ENCODE data around the gene C10orf143.

DNA sequence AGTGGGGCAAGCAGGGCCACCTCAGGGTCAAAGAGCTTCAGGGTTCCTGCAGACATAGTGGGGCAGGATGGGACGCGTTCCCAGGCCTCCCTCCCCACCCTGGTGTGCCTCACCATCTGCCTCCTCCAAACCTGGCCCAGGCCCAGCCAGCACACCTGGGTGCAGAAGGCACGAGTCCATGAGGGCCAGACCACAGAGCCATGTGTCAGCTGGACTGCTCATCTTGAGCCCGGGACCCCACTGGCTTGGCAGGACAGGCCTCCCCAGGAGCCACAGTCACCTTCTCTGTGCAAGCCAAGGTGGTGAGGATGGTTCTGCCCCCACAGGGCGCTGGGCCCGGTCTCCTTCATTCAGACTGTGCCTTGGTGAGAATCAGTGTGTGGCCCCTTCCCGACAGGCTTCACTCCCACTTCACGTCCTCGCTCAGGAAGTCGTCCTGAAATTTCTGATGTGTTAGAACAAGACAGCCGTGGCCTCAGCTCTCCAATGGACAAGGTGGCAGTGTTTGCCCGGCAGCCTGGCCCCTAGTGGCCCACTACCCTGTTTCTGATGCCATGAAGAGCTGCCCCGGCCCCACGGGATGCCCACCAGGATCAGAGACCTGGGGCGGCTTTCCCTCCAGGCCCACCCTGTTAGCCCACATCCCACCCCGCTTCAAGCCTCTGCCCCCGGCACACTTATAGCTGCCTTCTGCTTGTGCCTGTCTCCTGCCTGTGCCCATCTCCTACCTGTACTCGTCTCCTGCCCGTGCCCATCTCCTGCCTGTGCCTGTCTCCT, 87.0 kb downstream of the C10orf143 start:
- TF ChIP-seq POLR2A (IDR thresholded peaks at IDR 0.05; ENCODE audit: low read depth, low read length) (no peak), BHLHE40 (IDR thresholded peaks at IDR 0.05; ENCODE audit: low read depth, low read length) (no peak), SMC3 (IDR thresholded peaks at IDR 0.05; ENCODE audit: low read depth, low read length) (no peak), CEBPB (IDR thresholded peaks at IDR 0.05; ENCODE audit: low read depth, low read length) (no peak), RAD21 (IDR thresholded peaks at IDR 0.05; ENCODE audit: low read length) (no peak), MAZ (IDR thresholded peaks at IDR 0.05; ENCODE audit: borderline replicate concordance, low read depth, low read length) (no peak), MAFK (IDR thresholded peaks at IDR 0.05; ENCODE audit: low read depth, low read length) (no peak)
- TF ChIP-seq, protein P1, sequence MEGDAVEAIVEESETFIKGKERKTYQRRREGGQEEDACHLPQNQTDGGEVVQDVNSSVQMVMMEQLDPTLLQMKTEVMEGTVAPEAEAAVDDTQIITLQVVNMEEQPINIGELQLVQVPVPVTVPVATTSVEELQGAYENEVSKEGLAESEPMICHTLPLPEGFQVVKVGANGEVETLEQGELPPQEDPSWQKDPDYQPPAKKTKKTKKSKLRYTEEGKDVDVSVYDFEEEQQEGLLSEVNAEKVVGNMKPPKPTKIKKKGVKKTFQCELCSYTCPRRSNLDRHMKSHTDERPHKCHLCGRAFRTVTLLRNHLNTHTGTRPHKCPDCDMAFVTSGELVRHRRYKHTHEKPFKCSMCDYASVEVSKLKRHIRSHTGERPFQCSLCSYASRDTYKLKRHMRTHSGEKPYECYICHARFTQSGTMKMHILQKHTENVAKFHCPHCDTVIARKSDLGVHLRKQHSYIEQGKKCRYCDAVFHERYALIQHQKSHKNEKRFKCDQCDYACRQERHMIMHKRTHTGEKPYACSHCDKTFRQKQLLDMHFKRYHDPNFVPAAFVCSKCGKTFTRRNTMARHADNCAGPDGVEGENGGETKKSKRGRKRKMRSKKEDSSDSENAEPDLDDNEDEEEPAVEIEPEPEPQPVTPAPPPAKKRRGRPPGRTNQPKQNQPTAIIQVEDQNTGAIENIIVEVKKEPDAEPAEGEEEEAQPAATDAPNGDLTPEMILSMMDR (conservative IDR thresholded peaks at IDR 0.05; ENCODE audit: low read depth, low read length): no peak
- TF ChIP-seq, protein P2, sequence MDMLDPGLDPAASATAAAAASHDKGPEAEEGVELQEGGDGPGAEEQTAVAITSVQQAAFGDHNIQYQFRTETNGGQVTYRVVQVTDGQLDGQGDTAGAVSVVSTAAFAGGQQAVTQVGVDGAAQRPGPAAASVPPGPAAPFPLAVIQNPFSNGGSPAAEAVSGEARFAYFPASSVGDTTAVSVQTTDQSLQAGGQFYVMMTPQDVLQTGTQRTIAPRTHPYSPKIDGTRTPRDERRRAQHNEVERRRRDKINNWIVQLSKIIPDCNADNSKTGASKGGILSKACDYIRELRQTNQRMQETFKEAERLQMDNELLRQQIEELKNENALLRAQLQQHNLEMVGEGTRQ (IDR thresholded peaks at IDR 0.05; ENCODE audit: low read depth, low read length): no peak
